B cell (primary cell): ENCODE measurements around the gene CD59. TPM values are rescaled to one million over a fixed set of nuclear protein-coding genes. Genes with fewer than 3 reads are reported as not detected.

Source experiments
- ATAC-seq: fragments of 200-7000 bp; cut with Tn5 transposase; one replicate; pipeline ENCODE4 v1.10.0; 2021; ENCODE audit warnings: low read depth, mild to moderate bottlenecking, moderate number of reproducible peaks, moderate library complexity
- CTCF ChIA-PET: fragments of 350-600 bp; sonication (Branson Sonifier 250); formaldehyde crosslinking; loops from one replicate; lab custom pipeline; 2021; ENCODE audit warnings: antibody characterized with exemption, inconsistent platforms; lab: Charles Lee
- POLR2A ChIA-PET: fragments of 350-600 bp; sonication (Branson Sonifier 250); formaldehyde crosslinking; loops from one replicate; lab custom pipeline; 2021; ENCODE audit warnings: antibody characterized with exemption; lab: Charles Lee
- DNase-seq: peaks from one replicate; pipeline ENCODE4 v3.0.0; 2013
- H2AFZ ChIP-seq: 2 replicates; pipeline ENCODE4 v1.6.1; 2012; ENCODE audit warnings: mild to moderate bottlenecking, low read depth, low read length; ENCODE audit not compliant: insufficient read depth, poor library complexity, severe bottlenecking
- H3K27ac ChIP-seq, 2 donors: 1 replicate in 1 of 2; 2 replicates in 1 of 2; pipeline ENCODE4 v1.5.1; 2012 to 2013; ENCODE audit warnings: low read length in 2 of 2, mild to moderate bottlenecking in 2 of 2, moderate library complexity in 1 of 2
- H3K27me3 ChIP-seq, 4 experiments: fragments of 200-600 bp in 1 of 4; sonication (generic) in 1 of 4; replicated peaks in 1 of 4; 1 replicate in 2 of 4; 2 replicates in 2 of 4; pipeline versions ENCODE4 v1.6.1 to v1.7.0; 2013 to 2016; ENCODE audit warnings: low read length in 3 of 4, mild to moderate bottlenecking in 2 of 4, mixed read lengths in 1 of 4, moderate library complexity in 1 of 4; ENCODE audit not compliant: insufficient read depth in 4 of 4, control insufficient read depth in 3 of 4; ENCODE audit errors: control extremely low read depth in 1 of 4
- H3K36me3 ChIP-seq, 2 experiments: replicated peaks in 1 of 2; 1 replicate in 1 of 2; 2 replicates in 1 of 2; pipeline versions ENCODE4 v1.6.1 to v1.7.1; 2013; ENCODE audit warnings: low read length in 1 of 2; ENCODE audit not compliant: insufficient read depth in 2 of 2, control insufficient read depth in 1 of 2; ENCODE audit errors: control extremely low read depth in 1 of 2, extremely low read depth in 1 of 2
- H3K4me1 ChIP-seq, 2 donors: fragments of 200-600 bp in 1 of 2; sonication (generic) in 1 of 2; 1 replicate in 1 of 2; 2 replicates in 1 of 2; pipeline versions ENCODE4 v1.5.1 to v1.6.1; 2013 to 2017; ENCODE audit warnings: low read length in 2 of 2; ENCODE audit not compliant: control insufficient read depth in 2 of 2, insufficient read depth in 2 of 2
- H3K4me2 ChIP-seq: replicated peaks from 2 replicates; pipeline ENCODE3; 2012; ENCODE audit warnings: mild to moderate bottlenecking, low read depth, low read length; ENCODE audit not compliant: poor library complexity, severe bottlenecking
- H3K4me3 ChIP-seq, 5 experiments: fragments of 200-600 bp in 1 of 5; sonication (generic) in 1 of 5; 1 replicate in 3 of 5; 2 replicates in 2 of 5; pipeline versions ENCODE4 v1.5.1 to v1.7.0; 2011 to 2016; ENCODE audit warnings: low read length in 4 of 5, mild to moderate bottlenecking in 4 of 5, low read depth in 2 of 5, control low read depth in 1 of 5, moderate library complexity in 1 of 5; ENCODE audit not compliant: insufficient read depth in 1 of 5; ENCODE audit errors: control extremely low read depth in 1 of 5, extremely low read depth in 1 of 5
- H3K79me2 ChIP-seq: fragments of 200-600 bp; sonication (generic); one replicate; pipeline ENCODE4 v1.6.0; 2016; ENCODE audit warnings: low read length; ENCODE audit not compliant: control insufficient read depth, insufficient read depth
- H3K9ac ChIP-seq: fragments of 200-600 bp; sonication (generic); 2 replicates; pipeline ENCODE4 v1.6.1; 2017; ENCODE audit warnings: mild to moderate bottlenecking, low read length, moderate library complexity
- H3K9me3 ChIP-seq, 3 donors: one replicate each; pipeline versions ENCODE4 v1.6.1 to v1.7.1; 2013; ENCODE audit warnings: low read length in 2 of 3; ENCODE audit not compliant: control insufficient read depth in 2 of 3, insufficient read depth in 1 of 3; ENCODE audit errors: control extremely low read depth in 1 of 3
- H4K20me1 ChIP-seq: 2 replicates; pipeline ENCODE4 v1.6.0; 2012; ENCODE audit warnings: mild to moderate bottlenecking, low read length; ENCODE audit not compliant: insufficient read depth, control insufficient read depth, poor library complexity, severe bottlenecking
- H3K27ac Mint-ChIP-seq: one replicate; pipeline ENCODE4 v1.8.0; 2021; ENCODE audit warnings: mixed read lengths
- H3K27me3 Mint-ChIP-seq: one replicate; pipeline ENCODE4 v1.8.0; 2021; ENCODE audit warnings: mixed read lengths
- H3K4me1 Mint-ChIP-seq: one replicate; pipeline ENCODE4 v1.8.0; 2021; ENCODE audit warnings: mixed read lengths
- H3K4me3 Mint-ChIP-seq: one replicate; pipeline ENCODE4 v1.8.0; 2021; ENCODE audit warnings: mixed read lengths
- H3K9me3 Mint-ChIP-seq: one replicate; pipeline ENCODE4 v1.8.0; 2022; ENCODE audit warnings: mixed read lengths; ENCODE audit not compliant: insufficient read depth
- CTCF ChIP-seq: fragments of 200-600 bp; IDR thresholded peaks from one replicate; pipeline ENCODE4 v1.8.0; 2022; ENCODE audit warnings: antibody characterized with exemption, mild to moderate bottlenecking
- EZH2 ChIP-seq: IDR thresholded peaks from 2 replicates; pipeline ENCODE4 v1.6.1; 2012; ENCODE audit warnings: borderline replicate concordance, low read depth, mild to moderate bottlenecking, moderate library complexity, low read length; ENCODE audit not compliant: insufficient read depth, poor library complexity, severe bottlenecking
- WGBS: methylation state at CpG from one replicate; pipeline ENCODE4 v1.1.5; 2013; ENCODE audit warnings: missing lambda C conversion rate; ENCODE audit not compliant: insufficient coverage; 5-methylcytosine and 5-hydroxymethylcytosine counted together
- intact Hi-C: fragments of 100-400 bp; cut with micrococcal nuclease; formaldehyde crosslinking; loops from one replicate; pipeline ENCODE4 v1.10.0; 2022
- polyA plus RNA-seq: library from polyadenylated mRNA; depleted of rRNA; stranded (reverse); fragments of >200 nt; gene quantifications from 2 replicates; pipeline ENCODE4 v1.2.3, GENCODE V29; 2012
- total RNA-seq, 2 donors: library from RNA; stranded (reverse); fragments of 120-200 nt in 1 of 2; gene quantifications; 1 replicate in 1 of 2; 2 replicates in 1 of 2; pipeline versions ENCODE4 v1.2.3 to v1.2.4, GENCODE V29; 2013 to 2022

CD59 gene
- total and polyA plus RNA-seq, 2 donors (not counting 1 experiment from before 2014, with no cell fraction given) = 10.9 to 41.3 TPM

DNA sequence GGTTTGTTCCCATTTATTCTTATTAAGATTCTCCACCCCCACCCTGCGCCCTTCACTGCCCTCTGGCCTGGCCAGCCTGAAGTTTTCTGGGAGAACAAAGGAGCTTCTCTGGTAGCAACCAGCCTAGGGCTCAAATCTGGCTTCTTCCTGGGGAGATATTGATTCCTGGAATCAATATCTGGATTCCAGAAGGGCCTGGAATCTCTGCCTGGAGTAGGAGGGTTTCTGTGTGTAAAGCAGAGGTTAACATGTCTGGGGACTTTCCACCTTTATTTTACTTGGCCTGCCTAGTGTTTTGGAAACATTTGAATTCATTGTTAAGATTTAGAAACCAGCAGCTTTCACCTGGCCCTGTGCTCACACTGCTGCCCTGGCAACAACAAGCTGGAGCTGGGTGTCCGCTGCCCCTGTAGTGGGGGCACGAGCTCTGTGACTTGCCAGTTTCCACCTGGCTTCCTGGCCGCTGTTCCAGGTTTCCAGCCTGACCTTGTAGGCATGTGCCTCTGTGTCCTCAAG, 41.1 kb downstream of the CD59 start:
- no peak overlapping the region for H3K27ac ChIP-seq
- Mint-ChIP-seq H3K27ac (no peak overlapping the region), H3K9me3 (no peaks in the 10 kb centered on the region), H3K27me3 (peaks cover 13% of the 10 kb centered on the region), H3K4me1 (peaks cover 9% of the 10 kb centered on the region), H3K4me3 (no peak overlapping the region)
- peaks cover 0 to 20% (median 4%) of the 10 kb centered on the region in 4 experiments for H3K27me3 ChIP-seq
- ChIA-PET POLR2A (no interaction called here), CTCF (interaction anchor here (1.3 kb wide), 1 partner anchor 48 kb away, joined by 3 read pairs; no protein-coding TSS in a partner anchor)
- H3K9me3 ChIP-seq = peaks cover 0 to 3% (median 0%) of the 10 kb centered on the region in 3 donors
- peaks cover 0 to 6% of the 10 kb centered on the region in 2 donors for H3K4me1 ChIP-seq
- intact Hi-C loops = no loop called here
- TF ChIP-seq EZH2 (no peak), CTCF (no peak)
- ATAC-seq (no peak), DNase-seq (no peak)
- no peaks in the 10 kb centered on the region for H3K79me2 ChIP-seq
- H3K4me2 ChIP-seq = no peak overlapping the region
- 97% methylated on average over 3 of the region's 4 CpGs for WGBS
- no peaks in the 10 kb centered on the region for H4K20me1 ChIP-seq
- H2AFZ ChIP-seq = no peak overlapping the region
- H3K4me3 ChIP-seq = no peak overlapping the region
- no peaks in the 10 kb centered on the region for H3K36me3 ChIP-seq
- no peak overlapping the region for H3K9ac ChIP-seq

GRCh38 chr11:33694346-33695050, 41.7 kb downstream of the CD59 start:
- H3K4me1 Mint-ChIP-seq = peaks cover 5% of the 10 kb centered on the region
- no peaks in the 10 kb centered on the region for H3K79me2 ChIP-seq
- DNase-seq (no peak), ATAC-seq (no peak)
- no peak overlapping the region for H3K27ac Mint-ChIP-seq
- no peak for TF ChIP-seq CTCF
- no peak for TF ChIP-seq EZH2
- POLR2A ChIA-PET = no interaction called here
- no peak overlapping the region for H2AFZ ChIP-seq
- H4K20me1 ChIP-seq = no peaks in the 10 kb centered on the region
- no peak overlapping the region for H3K9ac ChIP-seq
- no peak overlapping the region for H3K27ac ChIP-seq
- H3K4me3 ChIP-seq = no peak overlapping the region
- CTCF ChIA-PET = interaction anchor here (0.9 to 1.3 kb wide), 2 partner anchors 48 to 333 kb away, joined by 3 read pairs; no protein-coding TSS in a partner anchor
- no peak overlapping the region for H3K4me3 Mint-ChIP-seq
- intact Hi-C loops = no loop called here
- no peaks in the 10 kb centered on the region for H3K9me3 Mint-ChIP-seq
- H3K4me1 ChIP-seq = peaks cover 0 to 2% of the 10 kb centered on the region in 2 donors
- WGBS = 100% methylated on average over 1 of the region's 4 CpGs
- H3K27me3 Mint-ChIP-seq = peaks cover 13% of the 10 kb centered on the region
- H3K36me3 ChIP-seq = no peaks in the 10 kb centered on the region
- H3K9me3 ChIP-seq = no peaks in the 10 kb centered on the region
- H3K4me2 ChIP-seq = no peak overlapping the region
- peaks cover 0 to 14% (median 1%) of the 10 kb centered on the region in 4 experiments for H3K27me3 ChIP-seq
